Measurements from ENCODE around the gene CTLA4.

GRCh38 chr2:203914546-203915182 lies 47.1 kb downstream of the CTLA4 start:
- TF ChIP-seq EZH2phosphoT487 (IDR thresholded peaks at IDR 0.05; ENCODE audit: insufficient read depth, low read depth) (no peak), EZH2 (IDR thresholded peaks at IDR 0.05; ENCODE audit: insufficient read depth, poor library complexity, severe bottlenecking) (no peak)
